HepG2 (cell line): ENCODE results near the gene PGAP3. TPM values are rescaled to one million over a fixed set of nuclear protein-coding genes. Genes with fewer than 3 reads are reported as not detected.

Experiments
- ATF3 ChIP-seq: sonication (generic); formaldehyde crosslinking; IDR thresholded peaks from 2 replicates; pipeline ENCODE4 v1.4.0; 2020; ENCODE audit warnings: missing genetic modification reagents
- ELF3 ChIP-seq: IDR thresholded peaks from 2 replicates; pipeline ENCODE4 v1.6.1; 2016; ENCODE audit warnings: missing genetic modification reagents, missing compliant biosample characterization
- FOXJ3 ChIP-seq: sonication (generic); formaldehyde crosslinking; IDR thresholded peaks from 2 replicates; pipeline ENCODE4 v1.4.0; 2020; ENCODE audit warnings: missing genetic modification reagents, mild to moderate bottlenecking, borderline replicate concordance
- HBP1 ChIP-seq: IDR thresholded peaks from 2 replicates; pipeline ENCODE4 v1.6.1; 2016; ENCODE audit warnings: low read depth, control low read depth
- JUND ChIP-seq: sonication (generic); formaldehyde crosslinking; IDR thresholded peaks from 2 replicates; pipeline ENCODE4 v1.8.0; 2022; ENCODE audit warnings: mild to moderate bottlenecking, missing genetic modification reagents
- MYNN ChIP-seq: sonication (generic); formaldehyde crosslinking; IDR thresholded peaks from 2 replicates; pipeline ENCODE4 v1.4.0; 2020; ENCODE audit warnings: mild to moderate bottlenecking, low read depth, missing genetic modification reagents
- SALL1 ChIP-seq: sonication (generic); formaldehyde crosslinking; IDR thresholded peaks from 2 replicates; pipeline ENCODE4 v1.8.0; 2022; ENCODE audit warnings: mild to moderate bottlenecking, missing genetic modification reagents
- ZBTB40 ChIP-seq, 2 experiments: fragments of 450-650 bp in 1 of 2; sonication (generic) in 1 of 2; formaldehyde crosslinking in 1 of 2; IDR thresholded peaks; 2 replicates each; pipeline versions ENCODE4 v1.6.1 to v1.8.0; 2016 to 2022; ENCODE audit warnings: antibody characterized with exemption in 1 of 2, mild to moderate bottlenecking in 1 of 2, missing genetic modification reagents in 1 of 2
- ZNF124 ChIP-seq: sonication (generic); formaldehyde crosslinking; IDR thresholded peaks from 2 replicates; pipeline ENCODE4 v1.4.0; 2020; ENCODE audit warnings: missing genetic modification reagents
- ZNF207 ChIP-seq: fragments of 450-650 bp; IDR thresholded peaks from 2 replicates; pipeline ENCODE4 v1.6.1; 2016; ENCODE audit warnings: antibody characterized with exemption, borderline replicate concordance
- ZNF510 ChIP-seq: sonication (generic); formaldehyde crosslinking; IDR thresholded peaks from 2 replicates; pipeline ENCODE4 v1.4.0; 2020; ENCODE audit warnings: low read depth, mild to moderate bottlenecking, missing genetic modification reagents
- ZNF616 ChIP-seq: sonication (generic); formaldehyde crosslinking; IDR thresholded peaks from 2 replicates; pipeline ENCODE4 v1.5.0; 2020; ENCODE audit warnings: low read depth, mild to moderate bottlenecking, missing genetic modification reagents
- ZNF878 ChIP-seq: sonication (generic); formaldehyde crosslinking; IDR thresholded peaks from 2 replicates; pipeline ENCODE4 v1.8.1; 2023; ENCODE audit warnings: mild to moderate bottlenecking, missing genetic modification reagents, moderate library complexity
- polyA plus RNA-seq, 8 experiments: library from polyadenylated mRNA; depleted of rRNA in 3 of 8; stranded (reverse) in 7 of 8; unstranded in 1 of 8; fragments of >200 nt; fragmentation: Illumina TruSeq in 4 of 8; extraction: Trizol in 4 of 8; gene quantifications; 2 replicates each; pipeline versions ENCODE4 v1.2.1 to v1.2.3, GENCODE V29; 2011 to 2016; ENCODE audit warnings: low read depth in 4 of 8, missing spikeins in 1 of 8, mixed read lengths in 1 of 8; ENCODE audit not compliant: insufficient read depth in 1 of 8
- total RNA-seq, 5 experiments: library from RNA; depleted of rRNA; stranded (reverse); fragments of >200 nt; fragmentation: Illumina TruSeq; extraction: Trizol; gene quantifications; 2 replicates each; pipeline ENCODE4 v1.2.3, GENCODE V29; 2016; ENCODE audit warnings: low read depth in 1 of 5
- TF ChIP-seq, protein P1 (sequence below): sonication (generic); formaldehyde crosslinking; IDR thresholded peaks from 2 replicates; pipeline ENCODE4 v1.8.0; 2022; ENCODE audit warnings: mild to moderate bottlenecking, missing genetic modification reagents; ENCODE audit not compliant: insufficient replicate concordance
- TF ChIP-seq, protein P2 (sequence below): sonication (generic); formaldehyde crosslinking; IDR thresholded peaks from 2 replicates; pipeline ENCODE4 v1.4.0; 2020; ENCODE audit warnings: missing genetic modification reagents, borderline replicate concordance

Gene PGAP3
- total and polyA plus RNA-seq, 2 of the 13 experiments (the other 11 are each of a cell fraction or from before 2014, with no cell fraction given) = 11.9 to 14.6 TPM

DNA sequence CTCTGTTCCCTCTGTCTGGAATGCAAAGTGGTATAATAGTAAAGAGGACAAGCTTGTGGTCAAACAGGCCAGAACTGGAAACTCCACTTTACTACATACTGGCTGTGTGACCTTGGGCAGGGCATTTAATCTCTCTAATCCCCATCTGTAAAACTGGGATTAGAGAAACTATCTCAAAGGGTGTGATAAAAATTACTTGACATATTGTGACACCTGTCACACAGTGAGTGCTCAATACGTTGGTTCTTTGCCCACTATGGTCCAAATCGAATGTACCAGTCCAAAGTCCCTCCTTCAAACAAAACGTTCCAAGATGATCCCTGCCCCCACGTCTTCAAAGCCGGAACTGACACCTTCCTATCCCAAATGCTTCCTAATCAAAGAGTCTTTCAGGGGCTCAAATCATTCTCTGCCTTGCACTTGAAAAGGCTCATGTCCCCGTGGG, 734 bp downstream of the PGAP3 start (continued):
- TF ChIP-seq ZBTB40 (IDR thresholded peaks at IDR 0.05) (no peak), ZBTB40 (CRISPR knock-in tag; IDR thresholded peaks at IDR 0.05) (no peak; the same call in 1 of the 2 replicates), ELF3 (CRISPR knock-in tag) (peak; percentile 61), JUND (CRISPR knock-in tag) (no peak), SALL1 (CRISPR knock-in tag) (no peak; the same call in 1 of the 2 replicates), ZNF124 (CRISPR knock-in tag) (no peak), HBP1 (CRISPR knock-in tag) (no peak), ATF3 (CRISPR knock-in tag) (no peak), FOXJ3 (no peak), ZNF207 (no peak), ZNF878 (CRISPR knock-in tag) (no peak), ZNF616 (no peak), MYNN (no peak), ZNF510 (no peak)
- TF ChIP-seq, protein P1, sequence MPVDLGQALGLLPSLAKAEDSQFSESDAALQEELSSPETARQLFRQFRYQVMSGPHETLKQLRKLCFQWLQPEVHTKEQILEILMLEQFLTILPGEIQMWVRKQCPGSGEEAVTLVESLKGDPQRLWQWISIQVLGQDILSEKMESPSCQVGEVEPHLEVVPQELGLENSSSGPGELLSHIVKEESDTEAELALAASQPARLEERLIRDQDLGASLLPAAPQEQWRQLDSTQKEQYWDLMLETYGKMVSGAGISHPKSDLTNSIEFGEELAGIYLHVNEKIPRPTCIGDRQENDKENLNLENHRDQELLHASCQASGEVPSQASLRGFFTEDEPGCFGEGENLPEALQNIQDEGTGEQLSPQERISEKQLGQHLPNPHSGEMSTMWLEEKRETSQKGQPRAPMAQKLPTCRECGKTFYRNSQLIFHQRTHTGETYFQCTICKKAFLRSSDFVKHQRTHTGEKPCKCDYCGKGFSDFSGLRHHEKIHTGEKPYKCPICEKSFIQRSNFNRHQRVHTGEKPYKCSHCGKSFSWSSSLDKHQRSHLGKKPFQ (CRISPR knock-in tag) = no peak
- TF ChIP-seq, protein P2, sequence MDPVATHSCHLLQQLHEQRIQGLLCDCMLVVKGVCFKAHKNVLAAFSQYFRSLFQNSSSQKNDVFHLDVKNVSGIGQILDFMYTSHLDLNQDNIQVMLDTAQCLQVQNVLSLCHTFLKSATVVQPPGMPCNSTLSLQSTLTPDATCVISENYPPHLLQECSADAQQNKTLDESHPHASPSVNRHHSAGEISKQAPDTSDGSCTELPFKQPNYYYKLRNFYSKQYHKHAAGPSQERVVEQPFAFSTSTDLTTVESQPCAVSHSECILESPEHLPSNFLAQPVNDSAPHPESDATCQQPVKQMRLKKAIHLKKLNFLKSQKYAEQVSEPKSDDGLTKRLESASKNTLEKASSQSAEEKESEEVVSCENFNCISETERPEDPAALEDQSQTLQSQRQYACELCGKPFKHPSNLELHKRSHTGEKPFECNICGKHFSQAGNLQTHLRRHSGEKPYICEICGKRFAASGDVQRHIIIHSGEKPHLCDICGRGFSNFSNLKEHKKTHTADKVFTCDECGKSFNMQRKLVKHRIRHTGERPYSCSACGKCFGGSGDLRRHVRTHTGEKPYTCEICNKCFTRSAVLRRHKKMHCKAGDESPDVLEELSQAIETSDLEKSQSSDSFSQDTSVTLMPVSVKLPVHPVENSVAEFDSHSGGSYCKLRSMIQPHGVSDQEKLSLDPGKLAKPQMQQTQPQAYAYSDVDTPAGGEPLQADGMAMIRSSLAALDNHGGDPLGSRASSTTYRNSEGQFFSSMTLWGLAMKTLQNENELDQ (CRISPR knock-in tag) = 0 out of 2 replicates have a peak, but pooled peaks have one; percentile 62
